GM18858 (cell line): ENCODE measurements around the gene RBM47.
A peak's percentile ranks its signal among the peaks of the same experiment; 100 is the strongest.

Experiments used
- ATAC-seq: cut with Tn5 transposase; IDR thresholded peaks from one replicate; pipeline ENCODE4 v1.9.1; 2021; ENCODE audit not compliant: unreplicated experiment

RBM47 gene

GRCh38 chr4:40502220-40502619, 127.4 kb downstream of the RBM47 start:
- no peak for ATAC-seq

GRCh38 chr4:40500781-40501180, 128.9 kb downstream of the RBM47 start:
- no peak for ATAC-seq

GRCh38 chr4:40493160-40493559, 136.5 kb downstream of the RBM47 start:
- no peak for ATAC-seq

- ATAC-seq: no peak
Measured at GRCh38 chr4:40492691-40493090, 137.0 kb downstream of the RBM47 start.

DNA sequence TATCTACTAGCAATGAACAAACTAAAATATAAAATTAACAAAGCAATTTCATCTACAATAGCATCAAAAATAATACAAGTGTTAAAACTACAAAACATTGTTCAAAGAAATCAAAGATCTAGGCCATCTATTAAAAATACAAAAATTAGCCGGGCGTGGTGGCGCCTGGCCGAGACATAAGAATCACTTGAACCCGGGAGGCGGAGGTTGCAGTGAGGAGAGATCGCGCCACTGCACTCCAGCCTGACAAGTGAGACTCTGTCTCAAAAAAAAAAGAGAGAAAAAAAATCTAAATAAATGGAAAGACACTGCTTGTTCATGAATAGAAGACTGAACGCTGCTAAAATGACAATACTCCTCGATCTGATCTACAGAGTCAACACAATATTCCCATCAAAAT, 139.2 kb downstream of the RBM47 start:
- no peak for ATAC-seq

- no peak for ATAC-seq
Measured at GRCh38 chr4:40489961-40490360, 139.7 kb downstream of the RBM47 start.

GRCh38 chr4:40486534-40486933, 143.1 kb downstream of the RBM47 start:
- no peak for ATAC-seq

GRCh38 chr4:40484346-40485090, 145.1 kb downstream of the RBM47 start:
- ATAC-seq: no peak

DNA sequence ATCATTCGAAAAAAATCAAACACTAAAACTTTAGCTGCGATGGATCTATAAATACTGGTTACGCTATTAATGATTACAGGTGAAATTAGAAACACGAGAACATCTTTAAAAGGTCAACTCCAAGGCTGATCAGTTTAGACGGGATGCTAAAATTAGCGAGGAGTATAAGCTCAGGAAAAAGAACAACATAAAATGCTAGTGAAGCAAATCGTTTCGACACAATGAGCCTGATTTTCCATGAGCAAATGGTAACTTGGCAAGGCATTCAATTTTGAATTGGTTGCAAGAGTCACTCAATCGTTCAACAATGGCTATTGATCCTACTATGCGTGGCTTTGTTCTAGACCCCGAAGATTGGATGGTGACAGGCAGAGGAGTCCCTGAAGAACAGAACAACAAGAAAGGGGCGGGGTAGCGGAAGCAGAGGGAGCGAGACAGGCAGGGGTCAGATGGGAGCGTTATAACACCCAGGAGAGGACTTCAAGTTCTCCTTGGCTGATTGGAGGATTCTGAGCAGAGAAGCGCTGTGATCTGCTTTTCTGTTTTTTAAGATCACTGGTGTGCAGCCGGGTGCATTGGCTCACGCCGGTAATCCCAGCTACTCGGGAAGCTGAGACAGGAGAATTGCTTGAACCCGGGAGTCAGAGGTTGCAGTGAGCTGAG, 146.5 kb downstream of the RBM47 start:
- ATAC-seq: no peak

- no peak for ATAC-seq
Measured at GRCh38 chr4:40481977-40482376, 147.7 kb downstream of the RBM47 start.

GRCh38 chr4:40480291-40480690, 149.4 kb downstream of the RBM47 start:
- ATAC-seq: no peak

- no peak for ATAC-seq
Measured at GRCh38 chr4:40479378-40479777, 150.3 kb downstream of the RBM47 start.

DNA sequence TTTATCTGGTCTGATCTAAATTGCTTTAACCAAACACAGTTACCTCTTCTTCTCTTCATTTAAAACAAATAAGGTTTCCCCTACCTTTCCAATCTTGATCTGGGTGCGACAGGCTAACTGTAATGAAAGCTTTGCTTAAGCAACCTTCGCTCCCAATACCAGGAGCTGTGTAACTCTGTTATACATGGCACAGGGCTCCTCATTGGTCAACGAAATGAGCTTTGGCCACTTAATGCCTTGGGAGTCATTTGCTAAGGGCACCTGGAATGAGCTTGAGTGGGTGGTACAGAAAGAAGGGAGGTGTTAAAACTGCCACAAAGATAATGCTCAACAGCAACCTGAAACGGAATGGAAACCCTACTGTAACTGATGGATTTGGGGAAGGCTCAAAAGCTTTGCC, 154.1 kb downstream of the RBM47 start:
- no peak for ATAC-seq

DNA sequence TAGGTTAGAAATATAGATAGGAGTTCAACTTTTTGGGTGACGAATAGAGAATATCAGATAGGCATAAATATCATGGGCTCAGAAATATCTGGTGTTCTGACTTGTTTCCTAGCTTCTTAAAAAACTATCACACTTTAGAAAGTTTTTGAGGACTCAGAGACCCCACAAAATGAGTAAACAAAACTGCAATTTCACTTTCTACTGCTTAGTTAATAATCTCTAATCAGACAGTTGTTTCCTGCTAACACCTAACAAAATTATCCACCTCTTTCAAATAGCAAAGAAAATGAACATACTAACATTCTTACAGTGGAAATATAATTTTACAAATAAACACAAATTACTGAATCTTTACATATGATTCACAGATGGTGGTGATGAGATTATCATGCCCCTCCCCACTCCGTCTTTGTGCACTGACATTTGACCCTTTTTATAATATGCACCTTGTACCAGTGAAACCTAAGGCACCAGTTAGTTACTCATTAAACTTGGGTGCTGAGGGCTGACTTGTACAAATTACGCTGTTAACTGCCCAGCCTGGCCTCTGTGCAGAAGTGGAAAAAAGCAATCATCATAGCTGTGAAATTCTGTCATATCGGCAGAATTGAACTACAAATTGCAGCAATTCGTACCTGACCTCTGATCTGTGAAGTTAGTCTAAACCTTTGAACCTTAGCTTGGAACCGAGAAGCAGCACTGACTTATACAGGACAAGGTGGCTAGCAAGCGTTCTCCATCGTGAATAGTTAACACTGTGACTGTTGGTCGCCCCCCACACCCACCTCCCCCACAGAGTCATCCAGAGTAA, 155.9 kb downstream of the RBM47 start:
- ATAC-seq: no peak

DNA sequence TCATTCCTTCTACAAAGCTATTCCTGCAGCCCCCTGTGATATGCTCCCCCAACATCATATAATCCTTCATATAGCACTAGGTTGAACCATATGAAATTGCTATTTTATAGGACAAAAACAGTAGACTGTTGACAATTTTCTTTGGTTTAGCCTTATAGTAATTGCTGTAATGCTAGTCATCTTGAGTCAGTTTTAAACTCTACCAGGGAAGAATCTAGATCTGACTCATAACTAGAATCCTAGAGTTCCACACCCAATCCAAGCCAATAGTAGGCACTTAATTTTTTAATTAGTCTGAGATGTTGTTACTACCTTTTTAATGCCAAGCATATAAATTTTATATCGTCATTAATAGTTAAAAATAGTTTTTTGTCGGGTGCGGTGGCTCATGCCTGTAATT, 157.7 kb downstream of the RBM47 start:
- no peak for ATAC-seq

- no peak for ATAC-seq
Measured at GRCh38 chr4:40466789-40467188, 162.9 kb downstream of the RBM47 start.

GRCh38 chr4:40462326-40462725, 167.3 kb downstream of the RBM47 start:
- ATAC-seq: peak; percentile 68

DNA sequence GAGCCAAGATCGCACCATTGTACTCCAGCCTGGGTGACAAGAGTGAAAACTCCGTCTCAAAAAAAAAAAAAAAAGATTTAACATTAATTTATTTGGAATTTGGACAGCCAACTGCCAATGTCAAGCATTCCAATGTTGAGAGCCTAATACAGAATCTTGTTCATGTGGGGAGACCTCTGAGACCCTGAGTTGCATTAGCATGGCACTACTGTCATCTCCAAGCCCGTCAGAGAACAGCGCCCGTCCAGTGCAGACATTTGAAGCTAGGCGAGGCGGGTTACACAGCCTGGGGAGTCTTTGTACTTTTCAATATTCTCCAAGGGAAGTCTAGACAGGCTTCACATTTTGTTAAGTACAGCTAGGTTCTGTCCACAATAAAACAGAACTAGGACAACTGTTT, 167.8 kb downstream of the RBM47 start:
- ATAC-seq: no peak

- no peak for ATAC-seq
Measured at GRCh38 chr4:40461062-40461461, 168.6 kb downstream of the RBM47 start.

DNA sequence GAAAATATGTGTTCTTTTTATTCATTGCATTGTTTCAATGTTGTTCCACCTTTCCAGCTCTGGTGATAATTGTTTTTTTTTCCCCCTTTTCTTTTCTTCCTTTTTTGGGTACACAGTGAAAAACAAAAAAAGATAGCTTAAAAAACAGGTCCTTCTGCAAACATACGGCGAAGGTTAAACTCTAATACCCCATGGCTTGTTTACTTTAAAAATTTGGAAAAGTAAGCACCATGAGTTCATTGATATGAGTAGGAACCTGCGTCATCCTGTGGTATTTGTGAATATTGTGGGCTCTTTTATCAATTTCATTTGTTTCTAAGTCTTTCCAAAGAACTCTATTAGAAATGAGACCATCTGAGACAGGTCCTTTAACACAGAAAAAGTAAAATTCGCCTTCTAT, 171.0 kb downstream of the RBM47 start:
- no peak for ATAC-seq

GRCh38 chr4:40458109-40458508, 171.6 kb downstream of the RBM47 start:
- ATAC-seq: peak; percentile 32

- ATAC-seq: no peak
Measured at GRCh38 chr4:40455340-40455902, 174.2 kb downstream of the RBM47 start.
